Dedifferentiated amniotic fluid mesenchymal stem cell (primary cell): ENCODE results near the gene MYO1E.

Experiments used
- DNase-seq: peaks from one replicate; pipeline ENCODE4 v3.0.0-alpha.2; 2016; ENCODE audit errors: extremely low spot score

The MYO1E gene

GRCh38 chr15:59262316-59262715 is 110.4 kb downstream of the MYO1E start:
- no peak for DNase-seq

GRCh38 chr15:59260090-59260489 is 112.6 kb downstream of the MYO1E start:
- DNase-seq, result no peak

- DNase-seq, result no peak
Measured at GRCh38 chr15:59259137-59259943, 113.3 kb downstream of the MYO1E start.

GRCh38 chr15:59258317-59258716 is 114.4 kb downstream of the MYO1E start:
- DNase-seq, result no peak

GRCh38 chr15:59257140-59257539 is 115.5 kb downstream of the MYO1E start:
- DNase-seq, result no peak

GRCh38 chr15:59256482-59256881 is 116.2 kb downstream of the MYO1E start:
- no peak for DNase-seq

GRCh38 chr15:59255680-59256336 is 116.9 kb downstream of the MYO1E start:
- no peak for DNase-seq

GRCh38 chr15:59252137-59252536 is 120.5 kb downstream of the MYO1E start:
- no peak for DNase-seq

GRCh38 chr15:59251001-59251845 is 121.4 kb downstream of the MYO1E start:
- DNase-seq, result no peak

- DNase-seq, result no peak
Measured at GRCh38 chr15:59250249-59250648, 122.4 kb downstream of the MYO1E start.

GRCh38 chr15:59249816-59250215 is 122.9 kb downstream of the MYO1E start:
- DNase-seq, result no peak

GRCh38 chr15:59247364-59247763 is 125.3 kb downstream of the MYO1E start:
- DNase-seq, result peak; percentile 65

GRCh38 chr15:59245559-59245958 is 127.1 kb downstream of the MYO1E start:
- no peak for DNase-seq

GRCh38 chr15:59244337-59244736 is 128.3 kb downstream of the MYO1E start:
- DNase-seq, result no peak

GRCh38 chr15:59243622-59244021 is 129.0 kb downstream of the MYO1E start:
- no peak for DNase-seq

GRCh38 chr15:59242649-59243048 is 130.0 kb downstream of the MYO1E start:
- DNase-seq, result no peak

- no peak for DNase-seq
Measured at GRCh38 chr15:59240036-59240435, 132.6 kb downstream of the MYO1E start.

- DNase-seq, result no peak
Measured at GRCh38 chr15:59237924-59238331, 134.7 kb downstream of the MYO1E start.

GRCh38 chr15:59237119-59237855 is 135.4 kb downstream of the MYO1E start:
- no peak for DNase-seq

GRCh38 chr15:59236394-59236793 is 136.3 kb downstream of the MYO1E start:
- no peak for DNase-seq

GRCh38 chr15:59232476-59232875 is 140.2 kb downstream of the MYO1E start:
- DNase-seq, result peak; percentile 61
